SK-N-SH treated with all-trans-retinoic acid at 6 μM for 48 hours (cell line): ENCODE measurements around the gene RAPGEF4.
A peak's percentile ranks its signal among the peaks of the same experiment; 100 is the strongest.

Source experiments
- ATAC-seq: fragments of 200-7000 bp; cut with Tn5 transposase; 3 replicates; pipeline ENCODE4 v1.9.1; 2020; ENCODE audit warnings: mild to moderate bottlenecking, moderate library complexity
- ARNTL ChIP-seq: fragments of 450-650 bp; formaldehyde crosslinking; IDR thresholded peaks from 2 replicates; pipeline ENCODE4 v1.5.0; 2020; ENCODE audit warnings: low read depth, mild to moderate bottlenecking, moderate library complexity, borderline replicate concordance
- BACH2 ChIP-seq: fragments of 250-450 bp; sonication (Bioruptor Pico); IDR thresholded peaks from 2 replicates; pipeline ENCODE4 v1.9.0; 2021; ENCODE audit warnings: mild to moderate bottlenecking, borderline replicate concordance
- CSDC2 ChIP-seq: fragments of 250-450 bp; sonication (Bioruptor Pico); IDR thresholded peaks from 2 replicates; pipeline ENCODE4 v1.5.0; 2020; ENCODE audit warnings: mild to moderate bottlenecking, moderate library complexity
- ESRRG ChIP-seq: fragments of 250-450 bp; sonication (Bioruptor Pico); IDR thresholded peaks from 2 replicates; pipeline ENCODE4 v1.6.1; 2021; ENCODE audit warnings: mild to moderate bottlenecking
- GLIS3 ChIP-seq: fragments of 250-450 bp; sonication (Bioruptor Pico); IDR thresholded peaks from 2 replicates; pipeline ENCODE4 v1.5.0; 2020; ENCODE audit warnings: mild to moderate bottlenecking, moderate library complexity
- ISL1 ChIP-seq: fragments of 250-450 bp; sonication (Bioruptor Pico); IDR thresholded peaks from 2 replicates; pipeline ENCODE4 v2.1.2; 2022; ENCODE audit warnings: mild to moderate bottlenecking, moderate library complexity
- OSR1 ChIP-seq: fragments of 250-450 bp; sonication (Bioruptor Pico); IDR thresholded peaks from 2 replicates; pipeline ENCODE4 v1.8.0; 2022; ENCODE audit warnings: moderate library complexity, mild to moderate bottlenecking, inconsistent platforms
- PATZ1 ChIP-seq: fragments of 250-450 bp; sonication (Bioruptor Pico); IDR thresholded peaks from 2 replicates; pipeline ENCODE4 v1.8.0; 2020; ENCODE audit warnings: mild to moderate bottlenecking, moderate library complexity, borderline replicate concordance
- PPARA ChIP-seq: fragments of 250-450 bp; sonication (Bioruptor Pico); IDR thresholded peaks from 2 replicates; pipeline ENCODE4 v1.5.0; 2020; ENCODE audit warnings: mild to moderate bottlenecking, borderline replicate concordance
- RARB ChIP-seq: fragments of 250-450 bp; sonication (Bioruptor Pico); IDR thresholded peaks from 2 replicates; pipeline ENCODE4 v1.8.0; 2021; ENCODE audit warnings: mild to moderate bottlenecking, moderate library complexity
- SNAI2 ChIP-seq: fragments of 250-450 bp; sonication (Bioruptor Pico); IDR thresholded peaks from 2 replicates; pipeline ENCODE4 v1.5.0; 2020; ENCODE audit warnings: mild to moderate bottlenecking, moderate library complexity
- TCF4 ChIP-seq: fragments of 250-450 bp; sonication (Bioruptor Pico); IDR thresholded peaks from 2 replicates; pipeline ENCODE4 v1.8.0; 2021; ENCODE audit warnings: mild to moderate bottlenecking, moderate library complexity, borderline replicate concordance
- TOX ChIP-seq: fragments of 250-450 bp; sonication (Bioruptor Pico); IDR thresholded peaks from 2 replicates; pipeline ENCODE4 v1.8.0; 2021; ENCODE audit warnings: mild to moderate bottlenecking, moderate library complexity, borderline replicate concordance
- TSHZ2 ChIP-seq: fragments of 250-450 bp; sonication (Bioruptor Pico); IDR thresholded peaks from 2 replicates; pipeline ENCODE4 v1.5.0; 2020; ENCODE audit warnings: mild to moderate bottlenecking, moderate library complexity
- ZFP3 ChIP-seq: fragments of 250-450 bp; sonication (Bioruptor Pico); IDR thresholded peaks from 2 replicates; pipeline ENCODE4 v1.5.0; 2020; ENCODE audit warnings: mild to moderate bottlenecking, moderate library complexity
- ZFP30 ChIP-seq: fragments of 450-650 bp; formaldehyde crosslinking; IDR thresholded peaks from 2 replicates; pipeline ENCODE4 v1.5.0; 2022; ENCODE audit warnings: mild to moderate bottlenecking, moderate library complexity
- ZNF565 ChIP-seq: fragments of 450-650 bp; formaldehyde crosslinking; conservative IDR thresholded peaks from 2 replicates; pipeline ENCODE4 v1.5.0; 2020; ENCODE audit warnings: low read depth, mild to moderate bottlenecking, moderate library complexity
- ZNF8 ChIP-seq: fragments of 450-650 bp; formaldehyde crosslinking; IDR thresholded peaks from 2 replicates; pipeline ENCODE4 v1.5.0; 2020; ENCODE audit warnings: mild to moderate bottlenecking, moderate library complexity
- TF ChIP-seq, protein P1 (sequence below): fragments of 250-450 bp; sonication (Bioruptor Pico); IDR thresholded peaks from 2 replicates; pipeline ENCODE4 v1.8.0; 2021; ENCODE audit warnings: low read depth, mild to moderate bottlenecking, moderate library complexity, borderline replicate concordance
- TF ChIP-seq, protein P2 (sequence below): fragments of 250-450 bp; sonication (Bioruptor Pico); IDR thresholded peaks from 2 replicates; pipeline ENCODE4 v1.5.1; 2020; ENCODE audit warnings: low read depth, mild to moderate bottlenecking, moderate library complexity
- TF ChIP-seq, protein P3 (sequence below): fragments of 250-450 bp; sonication (Bioruptor Pico); IDR thresholded peaks from 2 replicates; pipeline ENCODE4 v1.5.1; 2021; ENCODE audit warnings: mild to moderate bottlenecking, moderate library complexity

RAPGEF4 gene

DNA sequence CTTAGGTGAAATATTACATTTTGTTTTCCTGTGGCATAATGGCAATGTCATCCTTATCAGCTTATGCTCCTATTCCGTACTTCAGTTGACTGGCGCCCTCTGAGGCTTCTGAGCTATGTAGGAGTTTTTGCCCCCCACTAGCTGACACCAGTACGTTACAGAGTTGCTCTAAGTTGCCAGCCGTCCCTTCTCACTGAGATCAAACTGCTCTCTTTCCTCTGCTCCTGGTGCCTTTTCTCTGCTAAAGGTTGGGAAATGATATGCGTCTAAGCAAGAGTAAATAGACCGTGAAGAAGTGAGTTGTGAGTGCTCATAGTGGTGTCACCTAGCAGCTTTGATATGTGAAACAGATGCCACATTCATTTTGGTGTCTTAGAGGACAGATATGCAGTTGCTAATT is 99.2 kb downstream of the RAPGEF4 start:
- TF ChIP-seq ZFP3 (CRISPR knock-in tag), result peak; percentile 79; the same call in 1 of the 2 replicates
- TF ChIP-seq, protein P1, sequence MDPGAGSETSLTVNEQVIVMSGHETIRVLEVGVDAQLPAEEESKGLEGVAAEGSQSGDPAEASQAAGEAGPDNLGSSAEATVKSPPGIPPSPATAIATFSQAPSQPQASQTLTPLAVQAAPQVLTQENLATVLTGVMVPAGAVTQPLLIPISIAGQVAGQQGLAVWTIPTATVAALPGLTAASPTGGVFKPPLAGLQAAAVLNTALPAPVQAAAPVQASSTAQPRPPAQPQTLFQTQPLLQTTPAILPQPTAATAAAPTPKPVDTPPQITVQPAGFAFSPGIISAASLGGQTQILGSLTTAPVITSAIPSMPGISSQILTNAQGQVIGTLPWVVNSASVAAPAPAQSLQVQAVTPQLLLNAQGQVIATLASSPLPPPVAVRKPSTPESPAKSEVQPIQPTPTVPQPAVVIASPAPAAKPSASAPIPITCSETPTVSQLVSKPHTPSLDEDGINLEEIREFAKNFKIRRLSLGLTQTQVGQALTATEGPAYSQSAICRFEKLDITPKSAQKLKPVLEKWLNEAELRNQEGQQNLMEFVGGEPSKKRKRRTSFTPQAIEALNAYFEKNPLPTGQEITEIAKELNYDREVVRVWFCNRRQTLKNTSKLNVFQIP (CRISPR knock-in tag), result no peak
- no peak for TF ChIP-seq CSDC2 (CRISPR knock-in tag)
- TF ChIP-seq, protein P2, sequence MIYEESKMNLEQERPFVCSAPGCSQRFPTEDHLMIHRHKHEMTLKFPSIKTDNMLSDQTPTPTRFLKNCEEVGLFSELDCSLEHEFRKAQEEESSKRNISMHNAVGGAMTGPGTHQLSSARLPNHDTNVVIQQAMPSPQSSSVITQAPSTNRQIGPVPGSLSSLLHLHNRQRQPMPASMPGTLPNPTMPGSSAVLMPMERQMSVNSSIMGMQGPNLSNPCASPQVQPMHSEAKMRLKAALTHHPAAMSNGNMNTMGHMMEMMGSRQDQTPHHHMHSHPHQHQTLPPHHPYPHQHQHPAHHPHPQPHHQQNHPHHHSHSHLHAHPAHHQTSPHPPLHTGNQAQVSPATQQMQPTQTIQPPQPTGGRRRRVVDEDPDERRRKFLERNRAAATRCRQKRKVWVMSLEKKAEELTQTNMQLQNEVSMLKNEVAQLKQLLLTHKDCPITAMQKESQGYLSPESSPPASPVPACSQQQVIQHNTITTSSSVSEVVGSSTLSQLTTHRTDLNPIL, result no peak
- no peak for TF ChIP-seq TCF4 (CRISPR knock-in tag)
- TF ChIP-seq ARNTL, result no peak
- TF ChIP-seq ZNF8 (CRISPR knock-in tag), result no peak
- TF ChIP-seq, all 23 proteins: peak for 1
- no peak for ATAC-seq

GRCh38 chr2:172836347-172836821 is 100.7 kb downstream of the RAPGEF4 start:
- TF ChIP-seq SNAI2 (CRISPR knock-in tag) (no peak), TCF4 (CRISPR knock-in tag) (no peak), RARB (CRISPR knock-in tag) (no peak), PATZ1 (CRISPR knock-in tag) (no peak), ZNF565 (CRISPR knock-in tag) (no peak), OSR1 (CRISPR knock-in tag) (no peak), ISL1 (CRISPR knock-in tag) (no peak), ZFP30 (CRISPR knock-in tag) (no peak), TOX (CRISPR knock-in tag) (no peak), ZNF8 (CRISPR knock-in tag) (no peak), TSHZ2 (no peak), GLIS3 (CRISPR knock-in tag) (no peak), CSDC2 (CRISPR knock-in tag) (no peak), PPARA (CRISPR knock-in tag) (no peak), ARNTL (no peak), BACH2 (no peak), ESRRG (CRISPR knock-in tag) (no peak)
- TF ChIP-seq, protein P2, result no peak
- TF ChIP-seq, protein P1 (CRISPR knock-in tag), result no peak
- TF ChIP-seq, protein P3, sequence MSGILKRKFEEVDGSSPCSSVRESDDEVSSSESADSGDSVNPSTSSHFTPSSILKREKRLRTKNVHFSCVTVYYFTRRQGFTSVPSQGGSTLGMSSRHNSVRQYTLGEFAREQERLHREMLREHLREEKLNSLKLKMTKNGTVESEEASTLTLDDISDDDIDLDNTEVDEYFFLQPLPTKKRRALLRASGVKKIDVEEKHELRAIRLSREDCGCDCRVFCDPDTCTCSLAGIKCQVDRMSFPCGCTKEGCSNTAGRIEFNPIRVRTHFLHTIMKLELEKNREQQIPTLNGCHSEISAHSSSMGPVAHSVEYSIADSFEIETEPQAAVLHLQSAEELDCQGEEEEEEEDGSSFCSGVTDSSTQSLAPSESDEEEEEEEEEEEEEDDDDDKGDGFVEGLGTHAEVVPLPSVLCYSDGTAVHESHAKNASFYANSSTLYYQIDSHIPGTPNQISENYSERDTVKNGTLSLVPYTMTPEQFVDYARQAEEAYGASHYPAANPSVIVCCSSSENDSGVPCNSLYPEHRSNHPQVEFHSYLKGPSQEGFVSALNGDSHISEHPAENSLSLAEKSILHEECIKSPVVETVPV (CRISPR knock-in tag), result no peak
- peak; percentile 44 for ATAC-seq
